ENCODE data around the gene FRY. TPM values are rescaled to one million over a fixed set of nuclear protein-coding genes. Genes with fewer than 3 reads are reported as not detected.
"Not testable (repeated sequence)": the region's sequence is repeated elsewhere in the genome, so short reads cannot be mapped to it uniquely, and the experiment has no call there.

The FRY gene
- total RNA-seq, 1 donor from 2014 or later: 5.4 TPM

DNA sequence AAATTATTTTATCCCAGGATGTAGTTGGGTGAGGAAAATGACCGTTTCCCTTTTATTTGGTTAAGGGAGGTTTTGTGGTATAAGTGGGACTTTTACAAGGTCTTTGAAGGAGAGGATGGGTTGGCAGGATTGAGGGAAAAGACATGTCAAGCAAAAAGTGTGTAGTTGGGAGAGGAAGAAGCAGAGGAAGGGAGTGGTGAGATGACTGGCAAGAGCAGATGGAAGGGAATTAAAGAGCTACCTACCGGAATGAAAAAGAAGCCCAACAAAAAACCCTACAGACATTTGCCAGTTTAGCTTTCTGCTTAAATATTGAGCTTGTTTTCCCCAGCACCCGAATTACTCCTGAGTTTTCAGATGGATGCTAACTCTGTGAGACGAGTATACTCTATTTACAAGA is 19.6 kb downstream of the FRY start:
- peaks cover 19% of the 10 kb centered on the region for H3K4me1 Mint-ChIP-seq
- DNase-seq (ENCODE audit: low read depth, low spot score): no peak
- no peaks in the 10 kb centered on the region for H3K27me3 Mint-ChIP-seq (ENCODE audit: low read depth)
- no peak overlapping the region for H3K4me3 Mint-ChIP-seq
- H3K9me3 Mint-ChIP-seq: peaks cover 4% of the 10 kb centered on the region
- TF ChIP-seq, protein P1, sequence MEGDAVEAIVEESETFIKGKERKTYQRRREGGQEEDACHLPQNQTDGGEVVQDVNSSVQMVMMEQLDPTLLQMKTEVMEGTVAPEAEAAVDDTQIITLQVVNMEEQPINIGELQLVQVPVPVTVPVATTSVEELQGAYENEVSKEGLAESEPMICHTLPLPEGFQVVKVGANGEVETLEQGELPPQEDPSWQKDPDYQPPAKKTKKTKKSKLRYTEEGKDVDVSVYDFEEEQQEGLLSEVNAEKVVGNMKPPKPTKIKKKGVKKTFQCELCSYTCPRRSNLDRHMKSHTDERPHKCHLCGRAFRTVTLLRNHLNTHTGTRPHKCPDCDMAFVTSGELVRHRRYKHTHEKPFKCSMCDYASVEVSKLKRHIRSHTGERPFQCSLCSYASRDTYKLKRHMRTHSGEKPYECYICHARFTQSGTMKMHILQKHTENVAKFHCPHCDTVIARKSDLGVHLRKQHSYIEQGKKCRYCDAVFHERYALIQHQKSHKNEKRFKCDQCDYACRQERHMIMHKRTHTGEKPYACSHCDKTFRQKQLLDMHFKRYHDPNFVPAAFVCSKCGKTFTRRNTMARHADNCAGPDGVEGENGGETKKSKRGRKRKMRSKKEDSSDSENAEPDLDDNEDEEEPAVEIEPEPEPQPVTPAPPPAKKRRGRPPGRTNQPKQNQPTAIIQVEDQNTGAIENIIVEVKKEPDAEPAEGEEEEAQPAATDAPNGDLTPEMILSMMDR (conservative IDR thresholded peaks at IDR 0.05): no peak
- H3K36me3 Mint-ChIP-seq (ENCODE audit: low read depth): no peaks in the 10 kb centered on the region
- H3K27ac Mint-ChIP-seq (ENCODE audit: unreplicated experiment): no peak overlapping the region

GRCh38 chr13:32056316-32056715 is 24.7 kb downstream of the FRY start:
- H3K4me1 Mint-ChIP-seq: no peaks in the 10 kb centered on the region
- no peak overlapping the region for H3K4me3 Mint-ChIP-seq
- no peaks in the 10 kb centered on the region for H3K9me3 Mint-ChIP-seq
- H3K36me3 Mint-ChIP-seq (ENCODE audit: low read depth): no peaks in the 10 kb centered on the region
- H3K27me3 Mint-ChIP-seq (ENCODE audit: low read depth): no peaks in the 10 kb centered on the region
- no peak overlapping the region for H3K27ac Mint-ChIP-seq (ENCODE audit: unreplicated experiment)
- DNase-seq (ENCODE audit: low read depth, low spot score): no peak
- TF ChIP-seq, protein P1 (conservative IDR thresholded peaks at IDR 0.05): no peak

DNA sequence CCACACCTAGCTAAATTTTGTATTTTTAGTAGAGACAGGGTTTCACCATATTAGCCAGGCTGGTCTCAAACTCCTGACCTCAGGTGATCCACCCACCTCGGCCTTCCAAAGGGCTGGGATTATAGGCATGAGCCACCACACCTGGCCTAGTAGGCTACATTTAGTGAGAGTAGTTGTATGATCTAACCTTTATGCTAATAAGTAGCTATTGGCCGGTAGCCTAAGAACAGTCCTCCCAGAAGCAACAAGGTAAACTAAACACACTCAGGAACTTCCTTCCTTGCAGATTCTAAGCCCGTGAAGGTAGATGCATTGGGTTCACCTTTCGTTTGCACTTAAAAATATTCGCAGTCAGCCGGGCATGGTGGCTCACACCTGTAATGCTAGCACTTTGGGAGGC is 25.8 kb downstream of the FRY start:
- not testable (repeated sequence) for H3K9me3 Mint-ChIP-seq; H3K27ac Mint-ChIP-seq (ENCODE audit: unreplicated experiment); H3K36me3 Mint-ChIP-seq (ENCODE audit: low read depth)

DNA sequence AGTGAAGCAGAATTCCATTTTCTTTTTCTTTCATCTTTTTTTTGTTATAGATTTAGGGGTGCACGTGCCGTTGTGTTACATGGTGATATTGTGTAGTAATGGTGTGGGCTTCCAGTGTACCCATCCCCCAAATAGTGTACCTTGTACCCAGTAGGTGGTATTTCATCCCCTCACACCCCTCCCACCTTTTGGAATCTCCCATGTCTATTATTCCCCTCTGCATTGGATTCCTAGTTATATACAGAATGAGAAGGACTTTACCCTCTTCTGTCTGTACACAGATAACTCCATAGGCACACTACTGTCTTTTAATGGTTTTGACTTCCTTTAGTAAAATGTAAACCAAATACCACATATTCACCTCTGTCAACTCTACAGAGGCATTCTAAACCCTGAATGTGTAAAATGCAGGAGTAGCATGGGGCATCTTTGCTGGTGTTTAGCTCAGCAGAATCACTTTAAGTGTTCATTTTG is 28.0 kb downstream of the FRY start:
- TF ChIP-seq, protein P1 (conservative IDR thresholded peaks at IDR 0.05): no peak
- Mint-ChIP-seq H3K4me3 (no peak overlapping the region), H3K9me3 (no peaks in the 10 kb centered on the region)

More for the DNA sequence above, 25.8 kb downstream of the FRY start:
- DNase-seq (ENCODE audit: low read depth, low spot score); H3K4me3 Mint-ChIP-seq; H3K27me3 Mint-ChIP-seq (ENCODE audit: low read depth); H3K4me1 Mint-ChIP-seq: not testable (repeated sequence)

DNA sequence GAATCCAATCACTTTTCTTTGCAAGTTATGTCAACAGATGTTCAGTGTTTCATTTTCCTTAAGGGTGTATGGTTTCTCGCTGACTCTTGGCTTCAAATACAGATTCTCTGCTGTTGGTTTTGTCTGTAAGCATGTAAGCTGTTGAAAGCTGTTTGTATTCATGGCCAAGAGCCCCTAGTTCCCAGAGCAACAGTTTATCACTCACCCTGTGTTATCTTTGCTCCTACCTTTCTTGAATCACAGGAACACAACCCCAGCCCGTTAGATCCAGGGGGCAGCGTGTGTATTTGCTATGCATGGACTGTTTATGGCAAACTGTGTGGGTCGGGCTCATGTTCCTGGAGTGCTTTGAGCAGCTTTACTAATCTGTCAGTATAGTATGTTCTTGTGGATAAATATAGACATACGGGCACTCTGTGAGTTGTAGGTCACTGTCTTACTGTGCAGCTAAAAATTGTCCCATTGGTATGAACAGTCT is 28.9 kb downstream of the FRY start:
- Mint-ChIP-seq H3K27ac (ENCODE audit: unreplicated experiment) (no peak overlapping the region), H3K27me3 (ENCODE audit: low read depth) (no peaks in the 10 kb centered on the region), H3K9me3 (no peaks in the 10 kb centered on the region), H3K4me3 (no peak overlapping the region), H3K36me3 (ENCODE audit: low read depth) (no peaks in the 10 kb centered on the region), H3K4me1 (no peaks in the 10 kb centered on the region)
- TF ChIP-seq, protein P1 (conservative IDR thresholded peaks at IDR 0.05): no peak
- DNase-seq (ENCODE audit: low read depth, low spot score): no peak

More for the DNA sequence above, 28.0 kb downstream of the FRY start:
- H3K27ac Mint-ChIP-seq (ENCODE audit: unreplicated experiment): no peak overlapping the region
- no peak for DNase-seq (ENCODE audit: low read depth, low spot score)
- no peaks in the 10 kb centered on the region for H3K4me1 Mint-ChIP-seq
- H3K27me3 Mint-ChIP-seq (ENCODE audit: low read depth): no peaks in the 10 kb centered on the region
- H3K36me3 Mint-ChIP-seq (ENCODE audit: low read depth): no peaks in the 10 kb centered on the region

GRCh38 chr13:32063619-32064233 is 32.2 kb downstream of the FRY start:
- DNase-seq (ENCODE audit: low read depth, low spot score): no peak
- Mint-ChIP-seq H3K27me3 (ENCODE audit: low read depth) (no peaks in the 10 kb centered on the region), H3K36me3 (ENCODE audit: low read depth) (no peaks in the 10 kb centered on the region), H3K4me3 (no peak overlapping the region), H3K9me3 (no peaks in the 10 kb centered on the region), H3K4me1 (no peaks in the 10 kb centered on the region), H3K27ac (ENCODE audit: unreplicated experiment) (no peak overlapping the region)
- TF ChIP-seq, protein P1 (conservative IDR thresholded peaks at IDR 0.05): no peak

All from neural crest cell (in vitro differentiated cells).